Measurements from ENCODE around the gene SREBF2. TPM values are rescaled to one million over a fixed set of nuclear protein-coding genes. Genes with fewer than 3 reads are reported as not detected.

The SREBF2 gene
- total RNA-seq, 6 donors from 2014 or later, result 124 to 175 (median 145) TPM

DNA sequence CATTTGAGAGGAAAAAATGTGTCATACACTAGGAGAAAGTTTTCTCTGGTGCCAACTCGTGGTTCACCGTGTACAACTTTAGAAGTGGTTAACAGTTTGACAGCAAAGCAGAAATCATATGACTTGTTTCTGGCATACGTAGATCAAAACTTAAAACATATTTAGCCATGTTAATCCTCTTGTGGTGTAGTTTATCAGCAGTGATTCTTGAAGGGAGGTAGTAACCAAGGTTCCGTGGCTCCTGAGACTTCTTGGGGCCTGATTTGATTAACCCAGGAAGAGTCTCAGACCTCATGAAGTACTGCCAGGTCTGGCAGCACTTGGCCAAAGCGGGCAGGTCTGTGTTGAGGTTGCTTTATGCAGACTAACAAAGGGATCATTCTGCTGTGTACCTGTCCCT lies 40.5 kb downstream of the SREBF2 start:
- H3K36me3 ChIP-seq, result peaks cover 16 to 98% (median 78%) of the 10 kb centered on the region in 4 donors
- DNase-seq, result no peak
- H3K4me3 ChIP-seq, result no peak overlapping the region
- H3K4me1 ChIP-seq, result no peaks in the 10 kb centered on the region
- no peaks in the 10 kb centered on the region for H3K27me3 ChIP-seq
- no peaks in the 10 kb centered on the region for H3K9me3 ChIP-seq
- no peak overlapping the region for H3K27ac ChIP-seq
- WGBS, 2 donors, result 65 to 72% methylated on average over 5 of the region's 5 CpGs
- no peak for ATAC-seq (ENCODE audit: low FRiP score in 2 of 2)
- no peak for TF ChIP-seq EP300 (IDR thresholded peaks at IDR 0.05)
- TF ChIP-seq, protein P1, sequence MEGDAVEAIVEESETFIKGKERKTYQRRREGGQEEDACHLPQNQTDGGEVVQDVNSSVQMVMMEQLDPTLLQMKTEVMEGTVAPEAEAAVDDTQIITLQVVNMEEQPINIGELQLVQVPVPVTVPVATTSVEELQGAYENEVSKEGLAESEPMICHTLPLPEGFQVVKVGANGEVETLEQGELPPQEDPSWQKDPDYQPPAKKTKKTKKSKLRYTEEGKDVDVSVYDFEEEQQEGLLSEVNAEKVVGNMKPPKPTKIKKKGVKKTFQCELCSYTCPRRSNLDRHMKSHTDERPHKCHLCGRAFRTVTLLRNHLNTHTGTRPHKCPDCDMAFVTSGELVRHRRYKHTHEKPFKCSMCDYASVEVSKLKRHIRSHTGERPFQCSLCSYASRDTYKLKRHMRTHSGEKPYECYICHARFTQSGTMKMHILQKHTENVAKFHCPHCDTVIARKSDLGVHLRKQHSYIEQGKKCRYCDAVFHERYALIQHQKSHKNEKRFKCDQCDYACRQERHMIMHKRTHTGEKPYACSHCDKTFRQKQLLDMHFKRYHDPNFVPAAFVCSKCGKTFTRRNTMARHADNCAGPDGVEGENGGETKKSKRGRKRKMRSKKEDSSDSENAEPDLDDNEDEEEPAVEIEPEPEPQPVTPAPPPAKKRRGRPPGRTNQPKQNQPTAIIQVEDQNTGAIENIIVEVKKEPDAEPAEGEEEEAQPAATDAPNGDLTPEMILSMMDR (IDR thresholded peaks at IDR 0.05), result no peak
- TF ChIP-seq POLR2A (IDR thresholded peaks at IDR 0.05), result no peak
- no peak for TF ChIP-seq POLR2AphosphoS5 (IDR thresholded peaks at IDR 0.05)

DNA sequence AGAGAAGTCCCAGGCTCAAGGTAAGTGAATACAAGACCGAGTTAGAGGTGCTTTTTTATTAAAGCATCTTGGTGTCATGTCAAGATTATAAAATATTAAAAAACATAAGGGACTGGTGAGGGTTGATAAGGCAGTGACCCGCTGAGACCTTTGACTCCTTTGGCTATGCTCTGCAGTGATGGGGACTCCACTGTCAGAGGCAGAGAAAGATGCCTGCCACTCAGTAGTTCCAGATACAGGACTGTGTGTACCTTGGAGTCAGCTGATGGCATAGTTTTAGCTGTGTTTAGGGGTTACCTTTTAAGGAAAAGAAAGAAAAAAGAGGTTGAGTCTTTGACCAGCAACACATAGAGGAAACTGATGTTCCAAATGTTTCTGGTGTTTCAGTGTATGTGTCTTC lies 41.2 kb downstream of the SREBF2 start:
- no peaks in the 10 kb centered on the region for H3K27me3 ChIP-seq
- no peak for ATAC-seq (ENCODE audit: low FRiP score in 2 of 2)
- peaks cover 19 to 98% (median 76%) of the 10 kb centered on the region in 4 donors for H3K36me3 ChIP-seq
- no peaks in the 10 kb centered on the region for H3K9me3 ChIP-seq
- TF ChIP-seq POLR2A (IDR thresholded peaks at IDR 0.05) (no peak), POLR2AphosphoS5 (IDR thresholded peaks at IDR 0.05) (no peak), EP300 (IDR thresholded peaks at IDR 0.05) (no peak)
- TF ChIP-seq, protein P1 (IDR thresholded peaks at IDR 0.05), result no peak
- no peaks in the 10 kb centered on the region for H3K4me1 ChIP-seq
- H3K27ac ChIP-seq, result no peak overlapping the region
- 94 to 98% methylated on average over 2 of the region's 2 CpGs for WGBS, 2 donors
- DNase-seq, result no peak
- H3K4me3 ChIP-seq, result no peak overlapping the region

DNA sequence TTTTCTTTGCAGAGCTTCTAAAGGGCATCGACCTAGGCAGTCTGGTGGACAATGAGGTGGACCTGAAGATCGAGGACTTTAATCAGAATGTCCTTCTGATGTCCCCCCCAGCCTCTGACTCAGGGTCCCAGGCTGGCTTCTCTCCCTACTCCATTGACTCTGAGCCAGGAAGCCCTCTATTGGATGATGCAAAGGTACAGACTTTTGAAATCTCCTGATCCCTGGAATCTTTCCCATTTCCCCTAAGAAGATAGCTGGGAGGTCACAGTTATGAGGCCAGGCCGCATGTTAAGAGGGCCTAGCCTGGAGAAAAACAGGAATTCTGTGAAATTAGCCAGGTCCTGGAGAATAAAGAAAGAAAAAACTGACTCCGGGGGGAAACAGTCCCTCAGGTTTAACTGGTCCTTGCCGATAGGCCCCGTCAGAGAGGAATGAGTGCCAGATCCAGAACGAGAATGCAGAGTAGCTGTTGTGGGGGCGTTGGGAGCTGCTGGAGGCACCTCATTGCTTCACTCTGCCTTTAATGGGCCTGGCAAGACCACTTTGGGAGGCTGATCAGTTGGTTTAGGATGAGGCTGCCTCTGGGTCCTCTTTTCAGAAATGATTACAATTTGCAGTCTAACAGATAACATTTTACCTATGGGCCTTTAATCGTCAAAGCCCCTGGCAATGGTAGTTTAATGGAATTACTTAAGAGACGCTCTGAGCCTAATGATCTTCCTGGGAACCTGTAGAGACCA lies 42.8 kb downstream of the SREBF2 start:
- Histone ChIP-seq H3K36me3 (peaks cover 22 to 99% (median 75%) of the 10 kb centered on the region in 4 donors), H3K27me3 (no peaks in the 10 kb centered on the region), H3K27ac (no peak overlapping the region), H3K9me3 (no peaks in the 10 kb centered on the region), H3K4me3 (no peak overlapping the region), H3K4me1 (no peaks in the 10 kb centered on the region)
- no peak for DNase-seq
- TF ChIP-seq, protein P1 (IDR thresholded peaks at IDR 0.05), result no peak
- TF ChIP-seq POLR2AphosphoS5 (IDR thresholded peaks at IDR 0.05) (no peak), EP300 (IDR thresholded peaks at IDR 0.05) (no peak), POLR2A (IDR thresholded peaks at IDR 0.05) (no peak)
- no peak for ATAC-seq (ENCODE audit: low FRiP score in 2 of 2)
- whole genome bisulfite sequencing, 2 donors, result 87 to 90% methylated on average over 10 of the region's 10 CpGs

DNA sequence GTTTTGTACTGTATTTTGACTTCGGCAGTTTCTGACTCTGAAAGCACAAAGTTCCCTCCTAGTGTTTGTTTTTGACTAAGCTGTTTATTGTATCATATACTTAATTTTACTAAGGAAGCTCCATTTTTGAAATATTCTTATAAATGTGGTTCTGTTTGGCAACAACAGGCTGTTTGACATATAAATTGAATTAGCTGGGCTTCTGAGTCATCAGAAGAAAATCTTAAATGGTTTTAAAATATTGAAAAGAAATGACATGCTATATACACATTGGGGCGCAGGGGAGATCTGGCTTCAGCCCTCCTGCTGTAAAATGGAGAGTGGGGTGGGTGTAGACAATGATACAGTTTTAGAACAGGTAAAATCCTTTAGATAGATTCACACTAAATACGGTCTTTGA lies 43.4 kb downstream of the SREBF2 start:
- no peaks in the 10 kb centered on the region for H3K4me1 ChIP-seq
- peaks cover 28 to 99% (median 75%) of the 10 kb centered on the region in 4 donors for H3K36me3 ChIP-seq
- DNase-seq (no peak), ATAC-seq (ENCODE audit: low FRiP score in 2 of 2) (no peak)
- TF ChIP-seq, protein P1 (IDR thresholded peaks at IDR 0.05), result no peak
- TF ChIP-seq POLR2AphosphoS5 (IDR thresholded peaks at IDR 0.05) (no peak), POLR2A (IDR thresholded peaks at IDR 0.05) (no peak), EP300 (IDR thresholded peaks at IDR 0.05) (no peak)
- H3K9me3 ChIP-seq, result no peaks in the 10 kb centered on the region
- no peak overlapping the region for H3K4me3 ChIP-seq
- H3K27me3 ChIP-seq, result no peaks in the 10 kb centered on the region
- WGBS, 2 donors, result 94 to 97% methylated on average over 3 of the region's 3 CpGs
- H3K27ac ChIP-seq, result no peak overlapping the region

DNA sequence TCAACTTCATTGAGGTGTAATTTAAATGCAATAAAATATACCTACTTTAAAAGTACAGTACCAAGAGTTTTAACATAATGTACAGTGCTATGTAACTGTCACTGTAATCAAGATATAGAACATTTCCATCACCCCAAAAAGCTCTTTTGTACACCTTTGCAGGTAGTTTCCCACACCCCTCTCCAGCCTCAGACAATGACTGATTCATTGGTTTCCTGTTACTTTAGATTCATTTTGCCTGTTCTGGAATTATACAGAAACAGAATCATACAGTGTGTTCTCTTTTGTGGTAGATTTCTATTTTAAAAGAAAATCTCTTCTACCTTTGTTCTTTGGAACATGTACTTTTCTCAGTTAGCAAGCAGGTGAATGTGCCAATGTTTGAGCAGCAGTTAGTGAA lies 43.8 kb downstream of the SREBF2 start:
- no peak overlapping the region for H3K4me3 ChIP-seq
- no peak for DNase-seq
- H3K36me3 ChIP-seq, result peaks cover 28 to 99% (median 75%) of the 10 kb centered on the region in 4 donors
- TF ChIP-seq POLR2AphosphoS5 (IDR thresholded peaks at IDR 0.05) (no peak), POLR2A (IDR thresholded peaks at IDR 0.05) (no peak), EP300 (IDR thresholded peaks at IDR 0.05) (no peak)
- TF ChIP-seq, protein P1 (IDR thresholded peaks at IDR 0.05), result no peak
- H3K4me1 ChIP-seq, result no peaks in the 10 kb centered on the region
- H3K27ac ChIP-seq, result no peak overlapping the region
- no peaks in the 10 kb centered on the region for H3K27me3 ChIP-seq
- ATAC-seq (ENCODE audit: low FRiP score in 2 of 2), result no peak
- H3K9me3 ChIP-seq, result no peaks in the 10 kb centered on the region

Data from upper lobe of left lung (tissue), 6 donors.